Activated T-helper 2 cell treated with anti-CD3 and anti-CD28 coated beads, Interferon-gamma antibody, Interleukin-2, Interleukin-4, amounts not matched to agents 10 μg/mL and 5 μg/mL and 100 μg/mL, durations not matched to agents 14 hours and 24 hours and 36 hours (primary cell): Measurements from ENCODE around the gene UBTD2. TPM values are rescaled to one million over a fixed set of nuclear protein-coding genes. Genes with fewer than 3 reads are reported as not detected.
"Not testable (repeated sequence)": the region's sequence is repeated elsewhere in the genome, so short reads cannot be mapped to it uniquely, and the experiment has no call there.

ENCODE experiments used
- DNase-seq: peaks from one replicate; pipeline ENCODE4 v3.0.0; 2021; ENCODE audit warnings: low spot score
- H3K27ac Mint-ChIP-seq: one replicate; pipeline ENCODE4 v1.8.0; 2021; ENCODE audit warnings: mixed read lengths
- H3K27me3 Mint-ChIP-seq: one replicate; pipeline ENCODE4 v1.8.0; 2021; ENCODE audit warnings: low read depth, mixed read lengths
- H3K36me3 Mint-ChIP-seq: one replicate; pipeline ENCODE4 v1.8.0; 2021; ENCODE audit warnings: low read depth, mixed read lengths
- H3K4me1 Mint-ChIP-seq: one replicate; pipeline ENCODE4 v1.8.0; 2021; ENCODE audit warnings: low read depth, mixed read lengths
- H3K4me3 Mint-ChIP-seq: one replicate; pipeline ENCODE4 v1.8.0; 2021; ENCODE audit warnings: low read depth, mild to moderate bottlenecking, moderate library complexity, mixed read lengths
- H3K9me3 Mint-ChIP-seq: one replicate; pipeline ENCODE4 v1.8.0; 2021; ENCODE audit warnings: mixed read lengths
- intact Hi-C: fragments of 100-400 bp; cut with micrococcal nuclease; formaldehyde crosslinking; loops from one replicate; pipeline ENCODE4 v1.15.1; 2023
- total RNA-seq: library from RNA; stranded (reverse); gene quantifications from 2 replicates; pipeline ENCODE4 v1.2.3, GENCODE V29; 2022

The UBTD2 gene
- total RNA-seq, 1 donor from 2014 or later = 6.6 TPM

- intact Hi-C loops = loop anchor here (5.0 kb wide), 2 partner anchors 123 to 328 kb away; no protein-coding TSS in a partner anchor
- H3K27me3 Mint-ChIP-seq = peaks cover 6% of the 10 kb centered on the region
- no peak overlapping the region for H3K4me3 Mint-ChIP-seq
- DNase-seq = no peak
- H3K36me3 Mint-ChIP-seq = peaks cover 29% of the 10 kb centered on the region
- H3K9me3 Mint-ChIP-seq = no peaks in the 10 kb centered on the region
- H3K4me1 Mint-ChIP-seq = peaks cover 43% of the 10 kb centered on the region
- no peak overlapping the region for H3K27ac Mint-ChIP-seq
Observed at GRCh38 chr5:172235132-172235780, 48.3 kb downstream of the UBTD2 start.

- H3K27me3 Mint-ChIP-seq = peaks cover 6% of the 10 kb centered on the region
- intact Hi-C loops = no loop called here
- H3K36me3 Mint-ChIP-seq = peaks cover 35% of the 10 kb centered on the region
- H3K4me3 Mint-ChIP-seq = no peak overlapping the region
- peaks cover 45% of the 10 kb centered on the region for H3K4me1 Mint-ChIP-seq
- H3K9me3 Mint-ChIP-seq = no peaks in the 10 kb centered on the region
- no peak for DNase-seq
- H3K27ac Mint-ChIP-seq = no peak overlapping the region
Observed at GRCh38 chr5:172234031-172234430, 49.5 kb downstream of the UBTD2 start.

- Mint-ChIP-seq H3K27ac (no peak overlapping the region), H3K9me3 (no peaks in the 10 kb centered on the region), H3K27me3 (peaks cover 12% of the 10 kb centered on the region), H3K36me3 (peaks cover 55% of the 10 kb centered on the region), H3K4me1 (peaks cover 23% of the 10 kb centered on the region), H3K4me3 (no peak overlapping the region)
- intact Hi-C loops = no loop called here
- DNase-seq = no peak
Observed at GRCh38 chr5:172229904-172230303, 53.7 kb downstream of the UBTD2 start.

- H3K36me3 Mint-ChIP-seq = peaks cover 46% of the 10 kb centered on the region
Observed at GRCh38 chr5:172224996-172225395, 58.6 kb downstream of the UBTD2 start.

GRCh38 chr5:172223901-172224873 lies 59.4 kb downstream of the UBTD2 start:
- Mint-ChIP-seq H3K4me1 (peaks cover 31% of the 10 kb centered on the region), H3K27ac (peak overlapping the region; percentile 71), H3K36me3 (peaks cover 51% of the 10 kb centered on the region), H3K4me3 (no peak overlapping the region), H3K9me3 (peaks cover 6% of the 10 kb centered on the region), H3K27me3 (peaks cover 24% of the 10 kb centered on the region)
- intact Hi-C loops = loop anchor here (1.0 to 2.0 kb wide), 3 partner anchors 15 to 60 kb away; partner anchors contain the start of gene STK10
- DNase-seq = peak; percentile 11

More at GRCh38 chr5:172224996-172225395, 58.6 kb downstream of the UBTD2 start:
- Mint-ChIP-seq H3K9me3 (peaks cover 3% of the 10 kb centered on the region), H3K27ac (no peak overlapping the region), H3K27me3 (peaks cover 24% of the 10 kb centered on the region), H3K4me3 (no peak overlapping the region), H3K4me1 (peaks cover 34% of the 10 kb centered on the region)
- intact Hi-C loops = loop anchor here (1.0 to 2.0 kb wide), 3 partner anchors 14 to 59 kb away; partner anchors contain the start of gene STK10
- DNase-seq = no peak

GRCh38 chr5:172219296-172219695 lies 64.3 kb downstream of the UBTD2 start:
- intact Hi-C loops = no loop called here
- H3K36me3 Mint-ChIP-seq = peaks cover 49% of the 10 kb centered on the region
- peaks cover 13% of the 10 kb centered on the region for H3K27me3 Mint-ChIP-seq
- peaks cover 15% of the 10 kb centered on the region for H3K4me1 Mint-ChIP-seq
- peaks cover 15% of the 10 kb centered on the region for H3K9me3 Mint-ChIP-seq
- H3K4me3 Mint-ChIP-seq = no peak overlapping the region
- no peak for DNase-seq
- H3K27ac Mint-ChIP-seq = no peak overlapping the region

GRCh38 chr5:172216345-172216744 lies 67.2 kb downstream of the UBTD2 start:
- peaks cover 47% of the 10 kb centered on the region for H3K36me3 Mint-ChIP-seq
- intact Hi-C loops = no loop called here
- no peak overlapping the region for H3K27ac Mint-ChIP-seq
- no peak overlapping the region for H3K4me3 Mint-ChIP-seq
- peaks cover 11% of the 10 kb centered on the region for H3K9me3 Mint-ChIP-seq
- no peak for DNase-seq
- H3K27me3 Mint-ChIP-seq = no peaks in the 10 kb centered on the region
- peaks cover 2% of the 10 kb centered on the region for H3K4me1 Mint-ChIP-seq

- Mint-ChIP-seq H3K27me3 (no peaks in the 10 kb centered on the region), H3K36me3 (peaks cover 37% of the 10 kb centered on the region), H3K27ac (no peak overlapping the region), H3K4me1 (peaks cover 2% of the 10 kb centered on the region), H3K4me3 (no peak overlapping the region), H3K9me3 (peaks cover 3% of the 10 kb centered on the region)
- no peak for DNase-seq
- intact Hi-C loops = no loop called here
Observed at GRCh38 chr5:172213126-172213525, 70.4 kb downstream of the UBTD2 start.

- Mint-ChIP-seq H3K27me3 (no peaks in the 10 kb centered on the region), H3K36me3 (peaks cover 30% of the 10 kb centered on the region), H3K4me1 (peaks cover 12% of the 10 kb centered on the region), H3K9me3 (no peaks in the 10 kb centered on the region), H3K27ac (no peak overlapping the region), H3K4me3 (no peak overlapping the region)
- intact Hi-C loops = no loop called here
- no peak for DNase-seq
Observed at GRCh38 chr5:172211676-172212075, 71.9 kb downstream of the UBTD2 start.

- Mint-ChIP-seq H3K9me3 (no peaks in the 10 kb centered on the region), H3K27me3 (no peaks in the 10 kb centered on the region), H3K4me1 (peaks cover 12% of the 10 kb centered on the region), H3K36me3 (peaks cover 23% of the 10 kb centered on the region), H3K27ac (no peak overlapping the region), H3K4me3 (no peak overlapping the region)
- no peak for DNase-seq
- intact Hi-C loops = no loop called here
Observed at GRCh38 chr5:172209714-172210113, 73.8 kb downstream of the UBTD2 start.

GRCh38 chr5:172207511-172207910 lies 76.1 kb downstream of the UBTD2 start:
- H3K27ac Mint-ChIP-seq = no peak overlapping the region
- H3K27me3 Mint-ChIP-seq = no peaks in the 10 kb centered on the region
- intact Hi-C loops = no loop called here
- no peaks in the 10 kb centered on the region for H3K9me3 Mint-ChIP-seq
- H3K36me3 Mint-ChIP-seq = peaks cover 17% of the 10 kb centered on the region
- H3K4me1 Mint-ChIP-seq = peaks cover 12% of the 10 kb centered on the region
- no peak for DNase-seq
- H3K4me3 Mint-ChIP-seq = no peak overlapping the region

GRCh38 chr5:172205984-172206383 lies 77.6 kb downstream of the UBTD2 start:
- H3K9me3 Mint-ChIP-seq, intact Hi-C loops, H3K27ac Mint-ChIP-seq, H3K4me3 Mint-ChIP-seq, DNase-seq, H3K36me3 Mint-ChIP-seq, H3K27me3 Mint-ChIP-seq: not testable (repeated sequence)
- H3K4me1 Mint-ChIP-seq = peaks cover 12% of the 10 kb centered on the region

- Mint-ChIP-seq H3K4me1 (peaks cover 2% of the 10 kb centered on the region), H3K9me3 (no peaks in the 10 kb centered on the region), H3K36me3 (no peaks in the 10 kb centered on the region), H3K4me3 (no peak overlapping the region), H3K27me3 (peaks cover 19% of the 10 kb centered on the region), H3K27ac (no peak overlapping the region)
- intact Hi-C loops = no loop called here
- no peak for DNase-seq
Observed at GRCh38 chr5:172200476-172200875, 83.1 kb downstream of the UBTD2 start.
